ENCODE data around the gene ACBD4.

GRCh38 chr17:45135978-45136791, 698 bp downstream of the ACBD4 start:
- TF ChIP-seq CTCF (IDR thresholded peaks at IDR 0.05) (no peak), POLR2A (IDR thresholded peaks at IDR 0.05) (no peak)

Data from body of pancreas (tissue), 4 donors.